Activated naive CD8-positive, alpha-beta T cell (primary cell): ENCODE results near the gene API5.

ENCODE experiments used
- H3K27ac Mint-ChIP-seq: one replicate; pipeline ENCODE4 v1.8.0; 2021; ENCODE audit warnings: mixed read lengths
- H3K27me3 Mint-ChIP-seq: one replicate; pipeline ENCODE4 v1.8.0; 2021; ENCODE audit warnings: mixed read lengths
- H3K36me3 Mint-ChIP-seq: one replicate; pipeline ENCODE4 v1.8.0; 2021; ENCODE audit warnings: mixed read lengths
- H3K4me1 Mint-ChIP-seq: one replicate; pipeline ENCODE4 v1.8.0; 2021; ENCODE audit warnings: low read depth, mixed read lengths
- H3K4me3 Mint-ChIP-seq: one replicate; pipeline ENCODE4 v1.8.0; 2021; ENCODE audit warnings: mild to moderate bottlenecking, mixed read lengths
- H3K9me3 Mint-ChIP-seq: one replicate; pipeline ENCODE4 v1.8.0; 2021; ENCODE audit warnings: low read depth, mixed read lengths

The API5 gene

DNA sequence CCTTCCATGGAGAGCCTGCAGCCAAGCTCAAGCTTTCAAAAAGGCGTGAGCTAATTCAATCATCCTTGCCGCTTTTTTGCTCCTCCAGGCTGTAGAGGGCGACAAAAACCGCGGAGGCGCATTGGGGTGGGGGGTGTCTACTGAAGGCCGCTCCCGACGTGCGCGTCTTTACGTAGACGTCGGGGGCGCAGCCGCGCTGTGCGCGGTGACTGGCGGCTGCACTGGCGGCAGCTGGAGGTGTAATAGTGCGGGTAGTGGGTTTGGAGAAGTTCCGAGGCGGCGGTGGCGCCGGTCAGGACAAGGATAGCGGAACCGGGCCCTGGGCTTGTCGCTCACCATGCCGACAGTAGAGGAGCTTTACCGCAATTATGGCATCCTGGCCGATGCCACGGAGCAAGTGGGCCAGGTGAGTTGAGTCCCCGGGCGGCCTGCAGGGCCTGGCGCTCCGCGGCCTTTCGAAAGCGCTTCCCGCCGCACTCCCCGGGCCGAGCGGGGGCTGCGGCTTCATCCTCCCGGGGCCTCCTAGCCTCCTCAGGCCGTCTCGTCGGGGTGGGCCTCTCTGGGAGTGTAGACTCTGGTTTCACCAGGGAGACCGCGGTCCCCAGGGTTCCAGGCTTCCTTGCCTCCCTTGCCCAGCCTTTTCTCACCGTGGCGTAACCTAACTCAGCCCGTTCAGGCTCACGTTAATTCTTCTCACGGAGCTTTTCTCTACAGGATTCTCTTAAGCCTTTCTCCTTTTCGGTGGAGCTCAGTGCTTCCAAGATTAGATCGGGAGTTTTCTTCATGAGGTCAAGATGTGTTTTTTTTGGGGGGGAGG, at the start of gene API5:
Gene API5, plus strand, starts transcription at position 206 of the 817 bp plus-strand sequence. Its CDS starts 132 bp downstream, at position 338.
- Mint-ChIP-seq H3K4me3 (peak within 1 kb of the TSS; percentile 98), H3K9me3 (no peaks in the 10 kb centered on the region), H3K36me3 (no peaks in the 10 kb centered on the region), H3K27ac (peak within 1 kb of the TSS; percentile 91), H3K27me3 (no peaks in the 10 kb centered on the region), H3K4me1 (peaks cover 46% of the 10 kb centered on the region)

DNA sequence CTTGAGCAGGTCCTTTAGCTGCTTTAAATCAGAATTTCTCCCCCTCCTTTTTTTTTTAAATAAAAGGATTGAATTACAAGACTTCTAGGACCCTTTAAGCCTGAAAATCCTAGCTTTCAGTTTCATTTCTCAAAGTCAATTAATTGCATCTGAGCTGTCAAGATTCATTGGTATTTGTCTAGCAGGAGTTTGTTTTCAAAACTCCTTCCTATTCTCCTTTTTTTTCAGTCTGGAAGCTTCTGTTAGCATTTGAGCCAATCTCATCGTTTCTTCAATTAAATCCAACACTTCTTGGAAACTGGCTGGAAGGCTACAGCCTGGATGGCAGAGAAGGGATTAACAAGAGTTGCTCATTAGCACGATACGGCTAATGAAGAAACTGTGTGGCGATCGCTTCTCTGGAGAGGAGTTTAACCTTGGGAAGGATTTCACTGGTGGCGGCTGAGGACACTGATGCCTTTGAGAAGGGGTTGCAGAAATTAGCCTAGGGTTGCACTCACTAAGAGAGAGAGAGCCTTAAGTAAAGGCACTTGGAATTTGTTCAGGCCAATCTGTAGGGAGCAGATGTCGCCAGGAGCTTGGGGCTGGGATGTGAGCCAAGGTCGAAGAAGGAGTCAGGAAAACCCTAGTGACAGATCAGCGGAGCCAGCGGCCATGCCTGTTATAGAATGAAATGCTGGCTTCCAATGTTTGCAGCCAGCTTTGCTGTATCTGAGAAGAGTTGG, 43.8 kb upstream of the API5 start:
- H3K27ac Mint-ChIP-seq = no peak overlapping the region
- H3K4me3 Mint-ChIP-seq = no peak overlapping the region
- no peaks in the 10 kb centered on the region for H3K9me3 Mint-ChIP-seq
- H3K27me3 Mint-ChIP-seq = peaks cover 15% of the 10 kb centered on the region
- H3K4me1 Mint-ChIP-seq = no peaks in the 10 kb centered on the region
- H3K36me3 Mint-ChIP-seq = no peaks in the 10 kb centered on the region

DNA sequence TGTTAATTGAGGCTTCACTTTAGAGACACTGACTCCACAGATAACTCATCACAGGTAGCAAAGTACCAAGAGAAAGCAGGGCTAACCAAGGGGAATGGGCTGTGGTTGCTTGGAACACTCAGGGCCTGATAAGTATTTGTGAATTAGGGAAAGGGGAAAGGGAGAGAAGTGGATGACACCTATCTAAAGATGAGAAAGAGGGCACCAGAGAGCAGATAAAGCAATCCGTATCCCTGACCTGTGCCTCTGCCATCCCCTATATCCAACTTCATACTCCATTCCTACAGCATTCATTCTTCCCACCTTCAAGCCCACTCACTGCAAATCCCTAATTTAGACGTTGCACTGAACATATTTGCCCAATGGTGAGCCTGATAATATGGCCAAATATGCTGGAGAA, 43.0 kb upstream of the API5 start:
- Mint-ChIP-seq H3K36me3 (no peaks in the 10 kb centered on the region), H3K4me3 (no peak overlapping the region), H3K4me1 (no peaks in the 10 kb centered on the region), H3K27ac (no peak overlapping the region), H3K9me3 (no peaks in the 10 kb centered on the region), H3K27me3 (peaks cover 12% of the 10 kb centered on the region)

DNA sequence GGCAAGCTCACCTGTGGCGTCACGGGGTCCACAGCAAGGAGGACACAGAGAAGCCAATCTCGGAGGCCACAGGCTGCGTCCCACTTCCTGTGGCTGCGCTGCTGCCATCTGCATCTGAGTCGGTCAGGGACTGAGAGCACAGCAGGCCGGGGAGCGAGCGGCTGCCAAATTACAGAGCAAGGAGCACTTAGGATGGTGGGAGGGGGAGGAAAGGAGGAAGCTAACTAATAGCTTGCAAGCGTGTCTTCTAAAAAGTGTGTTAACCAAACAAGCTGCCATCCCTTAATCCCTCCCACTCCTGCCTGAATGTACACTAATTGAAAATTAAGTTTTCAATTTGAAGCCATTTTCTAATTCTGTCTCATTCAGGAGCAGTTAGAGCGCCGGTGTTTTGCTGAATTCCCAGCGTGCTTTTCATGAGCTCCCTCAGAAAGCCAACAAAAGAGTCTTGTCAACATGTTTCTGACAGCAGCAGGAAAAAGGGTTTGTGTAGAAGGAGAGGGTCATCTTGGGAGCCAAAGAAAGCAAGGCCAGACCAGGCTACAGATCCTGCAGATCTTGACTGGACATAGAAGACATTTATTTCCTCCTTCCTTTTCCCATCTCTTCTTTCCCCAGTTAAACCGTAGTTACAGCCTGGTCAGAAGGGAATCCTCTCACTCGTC, 42.4 kb upstream of the API5 start:
- Mint-ChIP-seq H3K36me3 (no peaks in the 10 kb centered on the region), H3K4me3 (no peak overlapping the region), H3K27me3 (peaks cover 9% of the 10 kb centered on the region), H3K4me1 (no peaks in the 10 kb centered on the region), H3K9me3 (no peaks in the 10 kb centered on the region), H3K27ac (no peak overlapping the region)

DNA sequence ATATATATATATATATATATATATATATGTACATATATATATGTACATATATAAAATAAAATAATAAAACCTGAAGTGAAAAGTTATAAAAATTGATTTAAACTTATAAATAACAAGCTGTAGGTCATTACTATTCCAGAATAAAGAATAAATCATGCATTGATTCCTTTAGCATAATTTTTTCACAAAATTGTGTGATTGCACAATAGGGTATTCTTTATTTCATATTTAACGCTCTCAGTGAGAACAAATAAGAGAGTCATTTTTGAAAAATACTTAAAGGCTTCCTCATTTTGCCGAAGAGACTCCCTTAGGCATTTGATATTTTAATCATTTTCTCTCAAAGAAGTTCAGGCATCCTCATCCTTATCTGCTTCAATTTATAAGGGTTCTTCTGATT, 41.3 kb upstream of the API5 start:
- Mint-ChIP-seq H3K27me3 (peaks cover 9% of the 10 kb centered on the region), H3K36me3 (no peaks in the 10 kb centered on the region), H3K9me3 (no peaks in the 10 kb centered on the region), H3K27ac (no peak overlapping the region), H3K4me1 (no peaks in the 10 kb centered on the region), H3K4me3 (no peak overlapping the region)

DNA sequence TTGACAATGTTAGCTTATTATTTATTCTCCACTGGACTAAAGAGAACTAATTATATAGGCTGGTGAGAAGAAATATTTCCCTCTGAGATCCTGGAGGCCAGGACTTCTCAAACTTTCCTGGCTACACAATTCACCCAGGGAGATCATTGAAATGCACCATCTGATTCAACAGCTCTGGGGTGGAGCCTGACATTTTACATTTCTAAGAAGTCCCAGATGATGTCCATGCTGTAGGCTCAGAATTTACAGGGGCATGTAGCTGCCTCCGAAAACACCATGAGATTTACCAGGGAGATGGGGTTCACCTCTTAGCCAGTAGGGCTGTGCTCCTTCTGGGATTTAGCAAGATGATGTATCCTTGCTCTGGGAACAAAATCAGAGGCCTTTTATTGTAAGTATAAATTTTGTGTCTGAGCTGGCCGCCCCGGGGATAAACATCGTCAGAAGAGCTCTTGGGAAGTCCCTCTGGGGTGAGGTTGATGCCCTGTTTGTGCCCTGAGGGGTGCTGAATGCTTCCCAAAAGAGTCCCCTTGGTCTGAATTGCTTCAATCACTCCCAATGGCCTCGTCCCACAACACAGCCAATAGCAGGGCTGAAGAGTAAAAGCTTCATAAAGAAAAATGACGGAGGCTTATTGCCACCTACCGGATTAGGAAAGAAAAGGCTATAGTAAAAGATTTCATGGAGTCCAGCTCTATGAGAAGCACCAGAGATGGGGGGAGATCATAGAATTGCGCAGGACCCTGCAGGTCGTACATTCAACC, 33.4 kb upstream of the API5 start:
- no peaks in the 10 kb centered on the region for H3K4me1 Mint-ChIP-seq
- H3K9me3 Mint-ChIP-seq = no peaks in the 10 kb centered on the region
- no peaks in the 10 kb centered on the region for H3K36me3 Mint-ChIP-seq
- no peak overlapping the region for H3K27ac Mint-ChIP-seq
- peaks cover 9% of the 10 kb centered on the region for H3K27me3 Mint-ChIP-seq
- H3K4me3 Mint-ChIP-seq = no peak overlapping the region

DNA sequence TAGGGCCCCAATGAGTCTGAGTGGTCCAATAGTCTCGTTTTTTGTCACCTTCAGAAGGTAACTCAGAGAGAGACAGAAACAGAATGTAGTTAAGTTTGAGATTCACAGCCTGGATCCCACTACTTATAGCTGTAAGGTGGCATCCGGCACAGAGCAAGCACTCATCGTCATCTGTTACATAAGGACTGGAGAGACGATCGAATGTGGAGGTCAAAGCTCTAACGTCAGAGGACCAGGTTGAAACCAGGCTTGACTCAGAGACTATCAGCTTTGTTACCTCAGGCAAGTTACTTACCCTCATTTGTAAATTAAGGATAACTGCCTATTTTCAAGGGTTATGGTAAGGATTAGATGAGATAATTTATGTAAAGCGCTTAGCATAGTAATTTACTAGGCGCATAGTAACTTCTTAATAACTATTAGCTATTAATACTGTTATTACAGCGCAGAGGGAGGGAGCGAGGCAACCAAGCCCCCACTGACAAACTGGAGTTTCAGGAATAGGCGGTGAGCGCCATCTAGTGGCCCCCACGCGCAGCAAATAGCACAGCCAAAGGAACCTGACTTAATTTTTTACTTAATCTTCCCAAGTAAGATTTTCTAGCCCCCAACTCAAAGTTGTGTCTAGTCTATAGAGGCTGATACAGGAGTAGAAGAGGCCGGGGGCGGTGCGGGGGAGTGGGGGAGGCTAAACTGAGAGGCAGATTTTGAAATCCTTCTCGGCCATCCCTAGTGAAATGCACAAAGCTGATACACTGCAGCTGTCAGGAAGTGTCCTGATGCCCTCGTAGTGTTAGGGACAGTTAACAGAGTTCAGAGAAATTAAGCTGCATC, 29.0 kb upstream of the API5 start:
- no peak overlapping the region for H3K27ac Mint-ChIP-seq
- H3K27me3 Mint-ChIP-seq = peaks cover 9% of the 10 kb centered on the region
- no peaks in the 10 kb centered on the region for H3K36me3 Mint-ChIP-seq
- no peaks in the 10 kb centered on the region for H3K9me3 Mint-ChIP-seq
- H3K4me1 Mint-ChIP-seq = no peaks in the 10 kb centered on the region
- no peak overlapping the region for H3K4me3 Mint-ChIP-seq

DNA sequence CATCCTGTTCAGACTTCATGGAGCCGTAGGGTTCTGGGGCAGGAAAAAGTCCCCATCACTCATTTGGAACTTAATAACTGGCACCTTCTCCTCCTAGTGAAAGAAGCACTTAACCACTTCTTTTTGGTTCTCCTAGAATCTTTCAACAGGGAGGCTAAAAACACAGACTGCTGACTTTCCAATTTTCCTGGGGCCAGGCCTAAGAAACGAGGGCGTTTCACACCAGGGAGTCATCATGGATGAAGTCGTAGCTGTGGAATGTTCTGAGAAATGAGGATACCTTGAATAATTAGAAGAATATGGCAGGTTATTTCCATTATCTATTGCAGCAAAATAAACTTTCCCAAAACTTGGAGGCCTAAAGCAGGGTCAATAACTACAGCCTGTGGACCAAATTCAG, 26.0 kb upstream of the API5 start:
- H3K4me3 Mint-ChIP-seq = no peak overlapping the region
- no peaks in the 10 kb centered on the region for H3K4me1 Mint-ChIP-seq
- no peaks in the 10 kb centered on the region for H3K36me3 Mint-ChIP-seq
- H3K27me3 Mint-ChIP-seq = peaks cover 6% of the 10 kb centered on the region
- H3K27ac Mint-ChIP-seq = no peak overlapping the region
- no peaks in the 10 kb centered on the region for H3K9me3 Mint-ChIP-seq

DNA sequence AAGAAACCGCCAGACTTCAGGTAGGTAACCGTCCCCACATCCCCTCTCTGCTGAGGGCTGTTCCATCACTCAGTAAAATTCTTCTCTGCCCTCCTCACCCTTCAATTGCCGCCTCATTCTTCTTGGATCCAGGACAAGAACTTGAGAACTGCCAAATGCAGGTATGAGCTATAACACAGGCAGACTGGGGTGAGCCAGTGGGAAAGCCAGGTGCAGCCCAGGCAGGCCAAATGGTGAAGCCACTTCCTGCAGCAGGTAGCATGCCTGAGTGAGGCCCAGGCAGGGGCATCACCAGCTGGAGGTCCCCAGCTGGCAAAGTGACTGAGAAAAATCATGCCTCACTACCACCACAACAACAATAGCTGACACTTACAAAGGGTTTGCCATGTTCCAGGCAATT, 22.4 kb upstream of the API5 start:
- peaks cover 5% of the 10 kb centered on the region for H3K9me3 Mint-ChIP-seq
- no peak overlapping the region for H3K4me3 Mint-ChIP-seq
- H3K27ac Mint-ChIP-seq = no peak overlapping the region
- peaks cover 9% of the 10 kb centered on the region for H3K27me3 Mint-ChIP-seq
- H3K4me1 Mint-ChIP-seq = no peaks in the 10 kb centered on the region
- H3K36me3 Mint-ChIP-seq = no peaks in the 10 kb centered on the region

DNA sequence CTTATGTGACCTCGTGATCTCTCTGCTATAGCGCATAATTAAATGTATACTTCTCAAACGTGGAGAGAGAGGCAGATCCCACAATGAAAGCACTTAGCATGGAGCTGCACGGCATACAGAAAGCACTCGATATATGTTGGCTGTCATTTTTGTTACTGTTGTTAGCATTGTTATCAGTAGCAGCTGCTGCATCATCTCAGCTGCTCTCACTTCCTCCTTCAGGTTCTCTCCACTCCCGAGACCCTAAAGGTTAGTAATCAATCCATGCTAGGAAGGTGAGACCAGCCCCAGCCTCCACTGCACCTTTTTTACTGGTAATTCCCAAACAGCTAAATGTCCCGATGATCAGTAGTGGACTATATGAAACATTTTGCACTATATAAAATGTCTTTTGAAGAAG, 13.4 kb upstream of the API5 start:
- H3K4me3 Mint-ChIP-seq = no peak overlapping the region
- H3K9me3 Mint-ChIP-seq = peaks cover 5% of the 10 kb centered on the region
- peaks cover 2% of the 10 kb centered on the region for H3K27me3 Mint-ChIP-seq
- H3K27ac Mint-ChIP-seq = no peak overlapping the region
- no peaks in the 10 kb centered on the region for H3K36me3 Mint-ChIP-seq
- no peaks in the 10 kb centered on the region for H3K4me1 Mint-ChIP-seq

DNA sequence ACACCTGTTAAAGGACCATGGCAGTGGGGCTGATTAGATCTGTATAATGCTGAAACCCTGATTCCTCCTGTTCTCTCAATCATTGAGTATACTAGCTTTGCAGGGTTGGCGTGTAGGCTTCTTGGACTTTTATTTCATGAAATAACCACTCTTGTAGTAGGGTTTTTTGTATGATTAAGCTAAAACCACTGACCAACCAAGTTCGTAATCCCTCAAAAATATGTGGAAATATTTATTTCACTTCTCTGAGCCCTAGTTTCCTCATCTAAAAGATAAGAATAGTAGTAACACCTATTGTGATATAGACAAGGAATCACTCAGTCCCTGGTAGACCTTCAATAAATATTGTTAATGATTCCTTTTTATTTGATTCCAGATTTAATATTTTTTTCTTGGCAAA, 4.2 kb downstream of the API5 start:
- H3K27ac Mint-ChIP-seq = peak overlapping the region; percentile 16
- H3K4me1 Mint-ChIP-seq = peaks cover 51% of the 10 kb centered on the region
- H3K4me3 Mint-ChIP-seq = peak overlapping the region; percentile 28
- no peaks in the 10 kb centered on the region for H3K27me3 Mint-ChIP-seq
- H3K36me3 Mint-ChIP-seq = no peaks in the 10 kb centered on the region
- no peaks in the 10 kb centered on the region for H3K9me3 Mint-ChIP-seq

DNA sequence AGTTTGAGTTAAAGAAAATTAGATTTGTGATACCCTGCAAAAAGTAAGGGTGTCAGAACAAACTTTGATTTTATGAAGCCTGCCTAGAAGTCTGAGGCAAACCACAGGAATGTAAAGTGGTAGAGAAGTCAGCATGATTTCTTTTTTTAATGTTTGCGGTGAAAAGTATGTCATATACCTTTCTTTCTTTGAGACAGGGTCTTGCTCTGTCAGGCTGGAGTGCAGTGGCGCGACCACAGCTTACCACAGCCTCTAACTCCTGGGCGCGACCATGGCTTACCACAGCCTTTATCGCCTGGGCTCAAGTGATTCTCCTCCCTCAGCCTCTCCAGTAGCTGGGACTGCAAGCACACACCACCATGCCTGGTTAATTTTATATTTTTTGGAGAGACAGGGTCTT, 4.7 kb downstream of the API5 start:
- Mint-ChIP-seq H3K4me1 (peaks cover 49% of the 10 kb centered on the region), H3K27ac (peak overlapping the region; percentile 16), H3K9me3 (no peaks in the 10 kb centered on the region), H3K36me3 (no peaks in the 10 kb centered on the region), H3K4me3 (peak overlapping the region; percentile 38), H3K27me3 (no peaks in the 10 kb centered on the region)

DNA sequence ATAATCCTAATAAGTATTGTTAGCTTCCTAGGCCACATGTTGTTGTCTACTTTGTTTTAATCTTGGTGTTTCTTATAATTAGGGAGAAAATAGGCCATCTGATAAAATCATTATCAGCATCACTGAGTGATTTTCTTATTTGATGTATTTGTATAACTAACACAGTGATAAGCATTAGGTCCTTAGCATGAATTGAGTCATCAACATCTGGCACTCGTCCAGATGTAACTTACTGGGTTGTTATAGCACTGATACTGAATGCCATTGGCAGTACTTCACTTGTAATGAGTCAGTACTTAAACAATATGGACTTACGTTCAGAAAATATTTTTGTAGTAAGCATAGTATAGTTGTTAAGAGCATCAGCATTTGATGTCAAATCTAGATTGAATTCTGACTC, 16.2 kb downstream of the API5 start:
- H3K36me3 Mint-ChIP-seq = peaks cover 12% of the 10 kb centered on the region
- H3K9me3 Mint-ChIP-seq = no peaks in the 10 kb centered on the region
- H3K27me3 Mint-ChIP-seq = no peaks in the 10 kb centered on the region
- H3K4me1 Mint-ChIP-seq = no peaks in the 10 kb centered on the region
- no peak overlapping the region for H3K27ac Mint-ChIP-seq
- no peak overlapping the region for H3K4me3 Mint-ChIP-seq

DNA sequence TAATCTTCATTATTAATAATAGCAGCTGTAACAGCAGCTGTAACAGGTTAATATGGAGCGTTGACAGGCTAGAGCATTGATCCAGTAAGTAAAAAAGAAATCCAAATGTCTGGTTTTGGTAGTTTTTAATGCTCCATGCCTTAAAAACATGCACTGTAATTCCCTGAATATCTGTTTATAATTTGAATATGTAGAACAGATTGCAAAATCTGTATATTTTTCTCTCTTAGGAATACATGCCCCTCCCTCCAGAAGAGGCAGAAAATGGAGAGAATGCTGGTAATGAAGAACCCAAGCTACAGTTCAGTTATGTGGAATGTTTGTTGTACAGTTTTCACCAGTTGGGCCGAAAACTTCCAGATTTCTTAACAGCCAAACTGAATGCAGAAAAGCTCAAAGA, 16.7 kb downstream of the API5 start:
- Mint-ChIP-seq H3K4me3 (no peak overlapping the region), H3K27me3 (no peaks in the 10 kb centered on the region), H3K9me3 (no peaks in the 10 kb centered on the region), H3K36me3 (peaks cover 9% of the 10 kb centered on the region), H3K4me1 (no peaks in the 10 kb centered on the region), H3K27ac (no peak overlapping the region)
